Measurements from ENCODE around the gene PIP4K2C.

- TF ChIP-seq CTCF (conservative IDR thresholded peaks at IDR 0.05 in 1 of 2, IDR thresholded peaks at IDR 0.05 in 1 of 2; ENCODE audit: low read depth in 1 of 2, low read length in 2 of 2) (no peak), EZH2 (IDR thresholded peaks at IDR 0.05; ENCODE audit: low read length, missing control alignments) (peak; percentile 29)
These were observed 40.9 kb upstream of the PIP4K2C start, which contains the start of gene KIF5A for GRCh38 chr12:57549909-57550640.
